Osteocyte (in vitro differentiated cells): ENCODE data around the gene CD69. TPM values are rescaled to one million over a fixed set of nuclear protein-coding genes. Genes with fewer than 3 reads are reported as not detected.

Experiments
- DNase-seq: peaks from one replicate; pipeline ENCODE4 v3.0.0; 2021; ENCODE audit warnings: mixed read lengths; ENCODE audit not compliant: unreplicated experiment; ENCODE audit errors: extremely low spot score
- H3K27ac Mint-ChIP-seq: one replicate; pipeline ENCODE4 v1.8.0; 2021; ENCODE audit warnings: mild to moderate bottlenecking, mixed read lengths; ENCODE audit not compliant: unreplicated experiment
- H3K27me3 Mint-ChIP-seq: one replicate; pipeline ENCODE4 v1.8.0; 2021; ENCODE audit warnings: mixed read lengths; ENCODE audit not compliant: unreplicated experiment
- H3K36me3 Mint-ChIP-seq: one replicate; pipeline ENCODE4 v1.8.0; 2021; ENCODE audit warnings: mixed read lengths; ENCODE audit not compliant: unreplicated experiment
- H3K4me1 Mint-ChIP-seq: one replicate; pipeline ENCODE4 v1.8.0; 2021; ENCODE audit warnings: mixed read lengths; ENCODE audit not compliant: unreplicated experiment
- H3K4me3 Mint-ChIP-seq: one replicate; pipeline ENCODE4 v1.8.0; 2021; ENCODE audit warnings: mild to moderate bottlenecking, moderate library complexity, mixed read lengths; ENCODE audit not compliant: unreplicated experiment
- H3K9me3 Mint-ChIP-seq: one replicate; pipeline ENCODE4 v1.8.0; 2021; ENCODE audit warnings: mixed read lengths; ENCODE audit not compliant: unreplicated experiment
- total RNA-seq: library from RNA; stranded (reverse); gene quantifications from 2 replicates; pipeline ENCODE4 v1.2.1, GENCODE V29; 2021
- TF ChIP-seq, protein P1 (sequence below): fragments of 200-600 bp; sonication (generic); IDR thresholded peaks from 2 replicates; pipeline ENCODE4 v1.5.0; 2021; ENCODE audit warnings: antibody characterized with exemption, mild to moderate bottlenecking, moderate library complexity

Gene CD69
- total RNA-seq, 1 donor from 2014 or later, result not detected

DNA sequence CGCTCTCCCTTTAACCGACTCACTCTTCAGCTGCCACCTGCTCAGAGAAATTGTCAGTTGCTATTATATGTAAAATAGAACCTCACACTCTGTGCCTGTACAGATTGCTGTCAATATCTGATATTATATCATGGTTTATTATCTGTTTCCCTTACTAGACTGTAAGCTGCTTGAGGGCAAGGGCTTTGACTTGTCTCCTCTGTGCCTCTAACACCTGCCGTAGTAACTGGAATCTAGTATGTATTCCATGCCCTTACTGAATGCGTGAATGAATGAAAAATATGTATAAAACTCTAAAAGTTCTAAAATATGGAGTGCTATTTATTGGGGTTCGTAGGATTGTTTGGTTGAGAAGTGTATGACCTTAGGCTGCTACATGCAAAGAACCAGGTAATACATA lies 1.7 kb upstream of the CD69 start:
- Mint-ChIP-seq H3K27ac (no peak overlapping the region), H3K36me3 (no peaks in the 10 kb centered on the region), H3K4me3 (no peak overlapping the region), H3K9me3 (no peaks in the 10 kb centered on the region), H3K27me3 (peaks cover 8% of the 10 kb centered on the region), H3K4me1 (no peaks in the 10 kb centered on the region)
- TF ChIP-seq, protein P1, sequence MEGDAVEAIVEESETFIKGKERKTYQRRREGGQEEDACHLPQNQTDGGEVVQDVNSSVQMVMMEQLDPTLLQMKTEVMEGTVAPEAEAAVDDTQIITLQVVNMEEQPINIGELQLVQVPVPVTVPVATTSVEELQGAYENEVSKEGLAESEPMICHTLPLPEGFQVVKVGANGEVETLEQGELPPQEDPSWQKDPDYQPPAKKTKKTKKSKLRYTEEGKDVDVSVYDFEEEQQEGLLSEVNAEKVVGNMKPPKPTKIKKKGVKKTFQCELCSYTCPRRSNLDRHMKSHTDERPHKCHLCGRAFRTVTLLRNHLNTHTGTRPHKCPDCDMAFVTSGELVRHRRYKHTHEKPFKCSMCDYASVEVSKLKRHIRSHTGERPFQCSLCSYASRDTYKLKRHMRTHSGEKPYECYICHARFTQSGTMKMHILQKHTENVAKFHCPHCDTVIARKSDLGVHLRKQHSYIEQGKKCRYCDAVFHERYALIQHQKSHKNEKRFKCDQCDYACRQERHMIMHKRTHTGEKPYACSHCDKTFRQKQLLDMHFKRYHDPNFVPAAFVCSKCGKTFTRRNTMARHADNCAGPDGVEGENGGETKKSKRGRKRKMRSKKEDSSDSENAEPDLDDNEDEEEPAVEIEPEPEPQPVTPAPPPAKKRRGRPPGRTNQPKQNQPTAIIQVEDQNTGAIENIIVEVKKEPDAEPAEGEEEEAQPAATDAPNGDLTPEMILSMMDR, result no peak
- no peak for DNase-seq

DNA sequence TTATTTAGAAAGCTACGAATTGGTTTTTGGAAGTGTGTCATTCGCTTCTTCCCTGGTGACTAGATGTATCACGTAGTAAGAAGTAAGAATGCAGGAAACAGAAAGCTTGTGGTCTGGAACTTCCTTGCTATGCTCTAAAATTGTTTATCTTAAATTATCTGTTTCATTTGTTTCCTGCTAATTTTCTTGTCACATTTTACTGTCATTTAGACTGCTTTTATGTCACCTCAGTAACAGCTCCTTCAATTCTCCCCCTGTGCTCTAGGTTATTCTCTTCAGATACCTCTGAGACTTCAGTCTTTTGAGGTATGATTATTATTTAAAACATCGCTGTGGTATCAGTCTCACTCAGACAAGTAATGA lies 699 bp upstream of the CD69 start:
- no peak overlapping the region for H3K27ac Mint-ChIP-seq
- H3K4me1 Mint-ChIP-seq, result no peaks in the 10 kb centered on the region
- H3K36me3 Mint-ChIP-seq, result no peaks in the 10 kb centered on the region
- no peak overlapping the region for H3K4me3 Mint-ChIP-seq
- H3K9me3 Mint-ChIP-seq, result no peaks in the 10 kb centered on the region
- TF ChIP-seq, protein P1, result no peak
- H3K27me3 Mint-ChIP-seq, result peaks cover 8% of the 10 kb centered on the region
- DNase-seq, result no peak

DNA sequence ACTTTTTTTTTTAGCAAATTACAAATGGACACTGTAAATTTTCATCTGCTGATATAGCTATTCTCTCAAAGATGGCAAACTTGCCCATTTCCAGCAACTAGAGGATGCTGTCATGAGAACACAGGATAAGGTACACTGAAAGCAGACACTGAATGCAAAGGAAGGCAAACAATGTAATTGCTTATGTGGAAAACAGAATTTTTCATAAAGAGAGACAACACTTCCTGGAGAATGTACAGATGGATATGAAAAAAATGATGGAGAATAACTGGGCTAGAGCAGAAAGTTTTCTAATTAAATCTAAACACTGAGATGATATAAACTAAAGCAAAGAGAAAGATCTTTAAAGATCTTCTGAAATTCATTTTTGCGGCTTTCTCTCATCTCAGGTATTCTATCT lies 581 bp downstream of the CD69 start:
- Mint-ChIP-seq H3K36me3 (no peaks in the 10 kb centered on the region), H3K9me3 (no peaks in the 10 kb centered on the region), H3K4me1 (no peaks in the 10 kb centered on the region), H3K27me3 (peaks cover 12% of the 10 kb centered on the region), H3K27ac (no peak overlapping the region), H3K4me3 (no peak overlapping the region)
- TF ChIP-seq, protein P1, result no peak
- no peak for DNase-seq

DNA sequence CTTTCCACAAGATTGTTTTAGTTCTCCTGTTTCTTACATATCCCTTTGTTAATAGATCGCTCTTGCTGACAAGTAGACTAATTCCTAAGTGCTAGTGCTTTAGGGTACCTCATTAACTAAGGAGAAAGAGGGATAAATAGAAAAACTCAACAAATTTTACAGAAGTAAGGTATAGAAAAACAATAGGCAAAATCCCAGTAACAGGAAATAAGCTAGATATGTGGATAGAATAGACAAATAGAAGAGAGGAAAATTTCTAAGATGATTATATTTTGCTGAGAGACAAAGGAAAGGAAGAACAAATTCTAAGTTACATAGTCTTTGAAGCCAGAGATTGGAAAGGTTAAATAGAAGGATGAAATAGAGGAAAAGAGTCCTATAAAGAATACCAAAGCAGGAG lies 1.0 kb downstream of the CD69 start:
- TF ChIP-seq, protein P1, result no peak
- no peak overlapping the region for H3K4me3 Mint-ChIP-seq
- H3K27ac Mint-ChIP-seq, result no peak overlapping the region
- DNase-seq, result no peak
- no peaks in the 10 kb centered on the region for H3K9me3 Mint-ChIP-seq
- H3K27me3 Mint-ChIP-seq, result peaks cover 14% of the 10 kb centered on the region
- H3K36me3 Mint-ChIP-seq, result no peaks in the 10 kb centered on the region
- H3K4me1 Mint-ChIP-seq, result no peaks in the 10 kb centered on the region

DNA sequence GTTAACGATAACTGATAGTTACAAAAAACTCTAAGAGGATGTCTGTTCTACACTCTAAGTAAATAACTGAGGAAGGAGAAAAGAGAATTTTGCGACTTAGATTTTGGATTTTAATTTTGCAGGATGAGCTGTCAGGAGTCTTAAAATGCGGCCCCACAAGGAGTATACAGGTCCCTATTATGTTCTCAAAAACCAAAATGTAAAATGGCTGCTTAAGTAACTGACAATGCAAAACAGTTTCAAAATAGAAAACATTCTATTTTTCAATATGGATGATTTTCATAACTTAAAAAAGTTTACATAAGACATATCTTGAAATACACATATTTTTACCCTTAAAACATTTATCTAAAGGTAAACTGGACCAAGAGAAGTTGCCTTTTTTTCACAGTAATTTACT lies 2.6 kb downstream of the CD69 start:
- Mint-ChIP-seq H3K4me1 (no peaks in the 10 kb centered on the region), H3K36me3 (no peaks in the 10 kb centered on the region), H3K4me3 (no peak overlapping the region), H3K27ac (no peak overlapping the region), H3K9me3 (no peaks in the 10 kb centered on the region), H3K27me3 (peaks cover 18% of the 10 kb centered on the region)
- DNase-seq, result no peak
- TF ChIP-seq, protein P1, result no peak
